CD14-positive monocyte (primary cell): ENCODE measurements around the gene CSNK1G2. TPM values are rescaled to one million over a fixed set of nuclear protein-coding genes. Genes with fewer than 3 reads are reported as not detected.

Experiments
- DNase-seq, 3 donors: peaks; one replicate each; pipeline ENCODE4 v3.0.0-alpha.2; 2011 to 2022
- H2AFZ ChIP-seq: 2 replicates; pipeline ENCODE4 v1.6.0; 2012; ENCODE audit warnings: mild to moderate bottlenecking, low read depth, low read length, inconsistent platforms; ENCODE audit not compliant: insufficient read depth, poor library complexity, severe bottlenecking
- H3K27ac ChIP-seq, 2 donors: 1 replicate in 1 of 2; 2 replicates in 1 of 2; pipeline ENCODE4 v1.5.1; 2012 to 2013; ENCODE audit warnings: low read length in 2 of 2, control low read depth in 1 of 2, inconsistent platforms in 1 of 2, low read depth in 1 of 2, mild to moderate bottlenecking in 1 of 2
- H3K27me3 ChIP-seq, 2 donors: one replicate each; pipeline versions ENCODE4 v1.6.0 to v1.6.1; 2011 to 2013; ENCODE audit warnings: low read length in 2 of 2; ENCODE audit not compliant: control insufficient read depth in 2 of 2, insufficient read depth in 2 of 2
- H3K36me3 ChIP-seq, 2 donors: replicated peaks in 1 of 2; 1 replicate in 1 of 2; 2 replicates in 1 of 2; pipeline versions ENCODE4 v1.5.1 to v1.6.1; 2012 to 2013; ENCODE audit warnings: low read length in 2 of 2, control low read depth in 1 of 2, inconsistent platforms in 1 of 2, mild to moderate bottlenecking in 1 of 2; ENCODE audit not compliant: insufficient read depth in 2 of 2, control insufficient read depth in 1 of 2
- H3K4me1 ChIP-seq, 2 donors: 1 replicate in 1 of 2; 2 replicates in 1 of 2; pipeline versions ENCODE4 v1.5.1 to v1.6.1; 2012 to 2013; ENCODE audit warnings: low read length in 2 of 2, control low read depth in 1 of 2, inconsistent platforms in 1 of 2, mild to moderate bottlenecking in 1 of 2, moderate library complexity in 1 of 2; ENCODE audit not compliant: insufficient read depth in 2 of 2, control insufficient read depth in 1 of 2
- H3K4me2 ChIP-seq: replicated peaks from 2 replicates; pipeline ENCODE3; 2012; ENCODE audit warnings: low read length, moderate library complexity, mild to moderate bottlenecking; ENCODE audit not compliant: poor library complexity, severe bottlenecking; ENCODE audit errors: extremely low read depth
- H3K4me3 ChIP-seq, 3 experiments: fragments of 200-600 bp in 1 of 3; sonication (generic) in 1 of 3; replicated peaks in 1 of 3; 1 replicate in 2 of 3; 2 replicates in 1 of 3; pipeline ENCODE4 v1.5.1; 2011 to 2013; ENCODE audit warnings: low read length in 3 of 3, mild to moderate bottlenecking in 3 of 3, control low read depth in 2 of 3, low read depth in 2 of 3, inconsistent platforms in 1 of 3, moderate library complexity in 1 of 3
- H3K79me2 ChIP-seq: 2 replicates; pipeline ENCODE4 v1.6.0; 2012; ENCODE audit warnings: mild to moderate bottlenecking, control low read depth, inconsistent platforms, low read length, moderate library complexity; ENCODE audit not compliant: insufficient read depth
- H3K9ac ChIP-seq: 2 replicates; pipeline ENCODE4 v1.6.0; 2017; ENCODE audit warnings: low read length, mild to moderate bottlenecking; ENCODE audit not compliant: insufficient read depth, poor library complexity, severe bottlenecking
- H3K9me3 ChIP-seq, 2 donors: replicated peaks in 1 of 2; 1 replicate in 1 of 2; 2 replicates in 1 of 2; pipeline versions ENCODE4 v1.5.1 to v1.6.1; 2012 to 2013; ENCODE audit warnings: low read length in 2 of 2, control low read depth in 1 of 2; ENCODE audit not compliant: control insufficient read depth in 1 of 2, insufficient read depth in 1 of 2
- H4K20me1 ChIP-seq: 2 replicates; pipeline ENCODE4 v1.6.0; 2012; ENCODE audit warnings: mild to moderate bottlenecking, low read length, control low read depth, moderate library complexity; ENCODE audit not compliant: insufficient read depth
- H3K27ac Mint-ChIP-seq, 7 donors: one replicate each; pipeline ENCODE4 v1.8.0; 2020; ENCODE audit warnings: mild to moderate bottlenecking in 7 of 7, mixed read lengths in 7 of 7, moderate library complexity in 6 of 7, inconsistent platforms in 2 of 7
- H3K27me3 Mint-ChIP-seq, 3 donors: one replicate each; pipeline ENCODE4 v1.8.0; 2021 to 2022; ENCODE audit warnings: low read depth in 3 of 3, mild to moderate bottlenecking in 3 of 3, mixed read lengths in 3 of 3, moderate library complexity in 3 of 3, inconsistent platforms in 1 of 3
- H3K36me3 Mint-ChIP-seq, 2 donors: one replicate each; pipeline ENCODE4 v1.8.0; 2020; ENCODE audit warnings: mixed read lengths in 2 of 2, inconsistent platforms in 1 of 2, mild to moderate bottlenecking in 1 of 2
- H3K4me1 Mint-ChIP-seq: one replicate; pipeline ENCODE4 v1.8.0; 2020; ENCODE audit warnings: mild to moderate bottlenecking, mixed read lengths
- H3K4me3 Mint-ChIP-seq, 2 donors: one replicate each; pipeline ENCODE4 v1.8.0; 2020; ENCODE audit warnings: mild to moderate bottlenecking in 2 of 2, mixed read lengths in 2 of 2, moderate library complexity in 1 of 2
- H3K9me3 Mint-ChIP-seq, 7 donors: one replicate each; pipeline ENCODE4 v1.8.0; 2020 to 2022; ENCODE audit warnings: mixed read lengths in 7 of 7, mild to moderate bottlenecking in 6 of 7, moderate library complexity in 6 of 7, inconsistent platforms in 2 of 7
- CTCF ChIP-seq: fragments of 200-600 bp; IDR thresholded peaks from one replicate; pipeline ENCODE4 v1.8.0; 2022; ENCODE audit warnings: antibody characterized with exemption, mild to moderate bottlenecking
- WGBS: methylation state at CpG from one replicate; pipeline ENCODE4 v1.1.5; 2013; ENCODE audit warnings: missing lambda C conversion rate; ENCODE audit not compliant: insufficient coverage; 5-methylcytosine and 5-hydroxymethylcytosine counted together
- intact Hi-C, 2 donors: fragments of 100-400 bp; cut with micrococcal nuclease; formaldehyde crosslinking; loops; one replicate each; pipeline versions ENCODE4 v1.15.0 to v1.15.1; 2023
- polyA plus RNA-seq, 3 donors: library from polyadenylated mRNA; depleted of rRNA in 1 of 3; unstranded in 2 of 3; stranded (reverse) in 1 of 3; fragments of 300-500 nt in 2 of 3; fragments of >200 nt in 1 of 3; fragmentation: Illumina TruSeq in 2 of 3; gene quantifications; 1 replicate in 2 of 3; 2 replicates in 1 of 3; pipeline ENCODE4 v1.2.3, GENCODE V29; 2012 to 2021

Gene CSNK1G2
- polyA plus RNA-seq, 3 donors: 10.8 to 215 (median 20.3) TPM

- Histone ChIP-seq H2AFZ (no peak overlapping the region), H3K36me3 (peaks cover 53 to 55% of the 10 kb centered on the region in 2 donors), H3K79me2 (no peaks in the 10 kb centered on the region), H3K27ac (no peak overlapping the region), H3K4me3 (no peak overlapping the region), H4K20me1 (no peaks in the 10 kb centered on the region), H3K27me3 (no peaks in the 10 kb centered on the region), H3K9ac (no peak overlapping the region), H3K4me1 (peaks cover 31 to 36% of the 10 kb centered on the region in 2 donors), H3K4me2 (no peak overlapping the region), H3K9me3 (no peaks in the 10 kb centered on the region)
- peaks cover 41 to 80% of the 10 kb centered on the region in 2 donors for H3K36me3 Mint-ChIP-seq
- peaks cover 25% of the 10 kb centered on the region for H3K4me1 Mint-ChIP-seq
- no peak overlapping the region for H3K4me3 Mint-ChIP-seq
- H3K27ac Mint-ChIP-seq: peak overlapping the region in 1 of 7 donors; percentile 63
- WGBS: 98% methylated on average over 9 of the region's 19 CpGs
- DNase-seq: no peak
- peaks cover 0 to 5% (median 0%) of the 10 kb centered on the region in 7 donors for H3K9me3 Mint-ChIP-seq
- peaks cover 0 to 3% (median 2%) of the 10 kb centered on the region in 3 donors for H3K27me3 Mint-ChIP-seq
- TF ChIP-seq CTCF: no peak
- intact Hi-C loops: no loop called here
Observed at GRCh38 chr19:1921326-1921725, 19.6 kb upstream of the CSNK1G2 start.

GRCh38 chr19:1921825-1922224, 19.1 kb upstream of the CSNK1G2 start:
- peaks cover 31 to 32% of the 10 kb centered on the region in 2 donors for H3K4me1 ChIP-seq
- peaks cover 53 to 55% of the 10 kb centered on the region in 2 donors for H3K36me3 ChIP-seq
- intact Hi-C loops: no loop called here
- H3K27ac Mint-ChIP-seq: peak overlapping the region in 1 of 7 donors; percentile 21
- H3K9ac ChIP-seq: no peak overlapping the region
- no peaks in the 10 kb centered on the region for H4K20me1 ChIP-seq
- H3K9me3 Mint-ChIP-seq: peaks cover 0 to 5% (median 0%) of the 10 kb centered on the region in 7 donors
- peaks cover 41 to 76% of the 10 kb centered on the region in 2 donors for H3K36me3 Mint-ChIP-seq
- 95% methylated on average over 15 of the region's 15 CpGs for WGBS
- H3K4me3 ChIP-seq: no peak overlapping the region
- peaks cover 0 to 2% (median 1%) of the 10 kb centered on the region in 3 donors for H3K27me3 Mint-ChIP-seq
- DNase-seq: no peak
- peaks cover 22% of the 10 kb centered on the region for H3K4me1 Mint-ChIP-seq
- no peak overlapping the region for H3K4me2 ChIP-seq
- no peaks in the 10 kb centered on the region for H3K27me3 ChIP-seq
- H3K9me3 ChIP-seq: no peaks in the 10 kb centered on the region
- no peak overlapping the region for H3K27ac ChIP-seq
- no peak overlapping the region for H2AFZ ChIP-seq
- TF ChIP-seq CTCF: no peak
- H3K79me2 ChIP-seq: no peaks in the 10 kb centered on the region
- no peak overlapping the region for H3K4me3 Mint-ChIP-seq
